A204.1 (cell line): ENCODE measurements around the gene SCFD2.
"Not testable (repeated sequence)": the region's sequence is repeated elsewhere in the genome, so short reads cannot be mapped to it uniquely, and the experiment has no call there.

Source experiments
- FAIRE-seq: peaks from 2 replicates; lab custom pipeline; 2012; peaks lifted over from hg19 to GRCh38; lab: Jason Lieb, UNC

The SCFD2 gene

GRCh38 chr4:53139256-53139655 lies 226.6 kb downstream of the SCFD2 start:
- not testable (repeated sequence) for FAIRE-seq

GRCh38 chr4:53137468-53137867 lies 228.4 kb downstream of the SCFD2 start:
- no peak for FAIRE-seq

- FAIRE-seq: no peak
Observed at GRCh38 chr4:53136954-53137353, 228.9 kb downstream of the SCFD2 start.

- no peak for FAIRE-seq
Observed at GRCh38 chr4:53132132-53132891, 233.5 kb downstream of the SCFD2 start.

- no peak for FAIRE-seq
Observed at GRCh38 chr4:53131562-53131925, 234.3 kb downstream of the SCFD2 start.

- no peak for FAIRE-seq
Observed at GRCh38 chr4:53130896-53131561, 234.8 kb downstream of the SCFD2 start.

- FAIRE-seq: no peak
Observed at GRCh38 chr4:53128706-53129357, 237.0 kb downstream of the SCFD2 start.

- FAIRE-seq: no peak
Observed at GRCh38 chr4:53128231-53128630, 237.6 kb downstream of the SCFD2 start.

GRCh38 chr4:53127365-53127764 lies 238.5 kb downstream of the SCFD2 start:
- FAIRE-seq: no peak

GRCh38 chr4:53126099-53126498 lies 239.8 kb downstream of the SCFD2 start:
- FAIRE-seq: no peak

- no peak for FAIRE-seq
Observed at GRCh38 chr4:53123819-53124218, 242.0 kb downstream of the SCFD2 start.

- FAIRE-seq: no peak
Observed at GRCh38 chr4:53123171-53123570, 242.7 kb downstream of the SCFD2 start.

GRCh38 chr4:53122280-53123116 lies 243.4 kb downstream of the SCFD2 start:
- no peak for FAIRE-seq

GRCh38 chr4:53121264-53121865 lies 244.5 kb downstream of the SCFD2 start:
- FAIRE-seq: no peak

GRCh38 chr4:53120778-53121177 lies 245.1 kb downstream of the SCFD2 start:
- no peak for FAIRE-seq

- FAIRE-seq: no peak
Observed at GRCh38 chr4:53119680-53120079, 246.2 kb downstream of the SCFD2 start.

- FAIRE-seq: no peak
Observed at GRCh38 chr4:53118676-53119075, 247.2 kb downstream of the SCFD2 start.

GRCh38 chr4:53116954-53117353 lies 248.9 kb downstream of the SCFD2 start:
- FAIRE-seq: no peak

- FAIRE-seq: no peak
Observed at GRCh38 chr4:53113431-53114225, 252.2 kb downstream of the SCFD2 start.

GRCh38 chr4:53105313-53105712 lies 260.5 kb downstream of the SCFD2 start:
- FAIRE-seq: no peak

GRCh38 chr4:53103481-53103880 lies 262.4 kb downstream of the SCFD2 start:
- no peak for FAIRE-seq
